GM23248 (cell line): ENCODE measurements around the gene BFSP1. TPM values are rescaled to one million over a fixed set of nuclear protein-coding genes. Genes with fewer than 3 reads are reported as not detected.

ENCODE experiments used
- DNase-seq: peaks from one replicate; pipeline ENCODE4 v3.0.0-alpha.2; 2015
- H2AFZ ChIP-seq: fragments of 200-600 bp; sonication (generic); 2 replicates; pipeline ENCODE4 v1.6.1; 2016; ENCODE audit warnings: antibody characterized with exemption
- H3F3A ChIP-seq: fragments of 200-600 bp; sonication (generic); 2 replicates; pipeline ENCODE4 v1.6.1; 2016; ENCODE audit warnings: mild to moderate bottlenecking, antibody characterized with exemption, mixed run types; ENCODE audit not compliant: insufficient read depth
- H3K27ac ChIP-seq: fragments of 200-600 bp; sonication (generic); 2 replicates; pipeline ENCODE4 v1.5.1; 2016; ENCODE audit warnings: mild to moderate bottlenecking
- H3K27me3 ChIP-seq: fragments of 200-600 bp; sonication (generic); replicated peaks from 2 replicates; pipeline ENCODE4 v1.6.1; 2016; ENCODE audit warnings: mild to moderate bottlenecking; ENCODE audit not compliant: insufficient read depth
- H3K36me3 ChIP-seq: fragments of 200-600 bp; sonication (generic); 2 replicates; pipeline ENCODE4 v1.6.1; 2016; ENCODE audit warnings: low read depth, mild to moderate bottlenecking
- H3K4me1 ChIP-seq: fragments of 200-600 bp; sonication (generic); 2 replicates; pipeline ENCODE4 v1.6.1; 2016; ENCODE audit warnings: mild to moderate bottlenecking; ENCODE audit not compliant: insufficient read depth
- H3K4me2 ChIP-seq: fragments of 200-600 bp; sonication (generic); one replicate; pipeline ENCODE4 v1.6.1; 2016; ENCODE audit warnings: mild to moderate bottlenecking; ENCODE audit not compliant: unreplicated experiment
- H3K4me3 ChIP-seq: fragments of 200-600 bp; sonication (generic); 2 replicates; pipeline ENCODE4 v1.5.1; 2016; ENCODE audit warnings: mild to moderate bottlenecking
- H3K79me2 ChIP-seq: fragments of 200-600 bp; sonication (generic); 2 replicates; pipeline ENCODE4 v1.6.1; 2016; ENCODE audit warnings: mild to moderate bottlenecking; ENCODE audit not compliant: insufficient read depth
- H3K9ac ChIP-seq: fragments of 200-600 bp; sonication (generic); 2 replicates; pipeline ENCODE4 v1.6.1; 2016; ENCODE audit warnings: mild to moderate bottlenecking
- H3K9me2 ChIP-seq: fragments of 200-600 bp; sonication (generic); 2 replicates; pipeline ENCODE4 v1.6.1; 2016; ENCODE audit warnings: mixed run types, mild to moderate bottlenecking, moderate library complexity; ENCODE audit not compliant: insufficient read depth
- H3K9me3 ChIP-seq: fragments of 200-600 bp; sonication (generic); one replicate; pipeline ENCODE4 v1.6.1; 2017; ENCODE audit warnings: low read depth
- H4K20me1 ChIP-seq: fragments of 200-600 bp; sonication (generic); 2 replicates; pipeline ENCODE4 v1.6.0; 2016; ENCODE audit not compliant: insufficient read depth
- EZH2 ChIP-seq: fragments of 200-600 bp; sonication (generic); IDR thresholded peaks from 2 replicates; pipeline ENCODE4 v1.6.1; 2018; ENCODE audit warnings: antibody characterized with exemption, mild to moderate bottlenecking; ENCODE audit not compliant: insufficient read depth, poor library complexity, severe bottlenecking
- EZH2phosphoT487 ChIP-seq: fragments of 200-600 bp; sonication (generic); IDR thresholded peaks from 2 replicates; pipeline ENCODE4 v1.6.1; 2018; ENCODE audit warnings: antibody characterized with exemption, moderate library complexity, mild to moderate bottlenecking, low read depth; ENCODE audit not compliant: insufficient read depth
- WGBS, 2 experiments: methylation state at CpG; one replicate each; pipeline ENCODE4 v1.1.6; 2015 to 2017; ENCODE audit warnings: low lambda C conversion rate in 2 of 2, low coverage in 1 of 2; ENCODE audit errors: missing lambda C conversion rate in 2 of 2; 5-methylcytosine and 5-hydroxymethylcytosine counted together
- in situ Hi-C: fragments of 300-500 bp; cut with MboI; formaldehyde crosslinking; loops from 2 replicates; pipeline ENCODE4 v1.15.0; 2020
- polyA plus RNA-seq: library from polyadenylated mRNA; unstranded; fragments of >200 nt; fragmentation: Nextera tagmentation; extraction: Ambion mirVana; gene quantifications from 2 replicates; pipeline ENCODE4 v1.2.1, GENCODE V29; 2016
- total RNA-seq: library from RNA; depleted of rRNA; stranded (reverse); fragments of >200 nt; shearing (Covaris generic); gene quantifications from 2 replicates; pipeline ENCODE4 v1.2.3, GENCODE V29; 2014

The BFSP1 gene
- total and polyA plus RNA-seq, 2 experiments from 2014 or later = 0.28 to 0.32 TPM

DNA sequence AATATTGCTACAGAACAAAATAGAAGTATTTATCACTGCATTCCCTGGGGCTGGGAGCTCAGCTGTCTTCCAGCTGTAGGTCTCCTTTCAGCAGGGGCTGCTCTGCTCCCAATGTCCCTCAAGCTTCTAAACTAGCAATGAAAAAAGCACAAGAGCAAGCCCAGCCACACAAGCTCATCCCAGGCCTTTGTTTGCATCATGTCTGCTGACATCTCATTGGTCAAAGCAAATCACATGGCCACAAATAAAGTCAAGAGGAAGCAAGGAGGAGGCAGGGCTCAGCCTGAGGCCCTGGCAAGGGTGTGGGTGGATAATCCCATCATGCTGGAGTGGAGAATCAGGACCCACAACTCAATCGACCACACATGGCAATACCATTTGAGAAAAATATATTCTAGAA is 2.2 kb upstream of the BFSP1 start:
- no peaks in the 10 kb centered on the region for H3K36me3 ChIP-seq
- H3K9me3 ChIP-seq = no peaks in the 10 kb centered on the region
- peak overlapping the region; percentile 73 for H2AFZ ChIP-seq
- DNase-seq = peak; percentile 58
- H3F3A ChIP-seq = peaks cover 10% of the 10 kb centered on the region
- H3K4me1 ChIP-seq = 0 out of 2 replicates have a peak, but pooled peaks cover 3% of the 10 kb centered on the region
- TF ChIP-seq EZH2 (no peak), EZH2phosphoT487 (no peak)
- H3K79me2 ChIP-seq = no peaks in the 10 kb centered on the region
- no peak overlapping the region for H3K4me3 ChIP-seq
- WGBS, 2 experiments = 41 to 79% methylated on average over 1 of the region's 1 CpG
- H3K27ac ChIP-seq = no peak overlapping the region
- H3K9me2 ChIP-seq = no peaks in the 10 kb centered on the region
- no peaks in the 10 kb centered on the region for H3K27me3 ChIP-seq
- no peak overlapping the region for H3K9ac ChIP-seq
- H3K4me2 ChIP-seq = no peak overlapping the region
- in situ Hi-C loops = loop anchor here (10.0 kb wide), 2 partner anchors 71 to 371 kb away; no protein-coding TSS in a partner anchor
- no peaks in the 10 kb centered on the region for H4K20me1 ChIP-seq

DNA sequence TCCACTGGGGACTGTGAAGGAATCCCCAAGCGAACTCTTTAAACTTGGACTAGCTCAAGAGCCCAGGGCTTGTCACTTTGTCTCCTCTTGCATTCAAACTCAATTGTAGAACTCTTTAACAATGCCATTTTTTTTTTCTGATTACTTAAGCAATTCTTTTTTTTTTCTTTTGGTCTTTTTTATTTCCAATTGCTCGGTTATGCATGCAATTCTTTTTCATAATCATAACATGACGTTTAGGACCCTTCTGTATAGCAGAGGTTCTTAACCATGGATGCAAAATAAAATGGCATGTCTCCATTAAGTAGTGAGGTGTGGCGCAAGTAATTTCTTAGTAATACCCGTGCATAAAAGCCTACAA is 466 bp upstream of the BFSP1 start:
- peak overlapping the region; percentile 85 for H2AFZ ChIP-seq
- H3K9me3 ChIP-seq = no peaks in the 10 kb centered on the region
- no peaks in the 10 kb centered on the region for H4K20me1 ChIP-seq
- H3K27ac ChIP-seq = no peak overlapping the region
- H3K9me2 ChIP-seq = no peaks in the 10 kb centered on the region
- H3K4me1 ChIP-seq = 0 out of 2 replicates have a peak, but pooled peaks cover 3% of the 10 kb centered on the region
- peaks cover 5% of the 10 kb centered on the region for H3F3A ChIP-seq
- no peaks in the 10 kb centered on the region for H3K36me3 ChIP-seq
- peak overlapping the region; percentile 74 for H3K4me3 ChIP-seq
- no peaks in the 10 kb centered on the region for H3K27me3 ChIP-seq
- H3K79me2 ChIP-seq = no peaks in the 10 kb centered on the region
- 53 to 63% methylated on average over 5 of the region's 5 CpGs for WGBS, 2 experiments
- peak overlapping the region; percentile 63 for H3K9ac ChIP-seq
- peak overlapping the region; percentile 59 for H3K4me2 ChIP-seq
- TF ChIP-seq EZH2phosphoT487 = no peak
- TF ChIP-seq EZH2 = no peak
- no peak for DNase-seq
- in situ Hi-C loops = loop anchor here (10.0 kb wide), 2 partner anchors 73 to 373 kb away; no protein-coding TSS in a partner anchor

DNA sequence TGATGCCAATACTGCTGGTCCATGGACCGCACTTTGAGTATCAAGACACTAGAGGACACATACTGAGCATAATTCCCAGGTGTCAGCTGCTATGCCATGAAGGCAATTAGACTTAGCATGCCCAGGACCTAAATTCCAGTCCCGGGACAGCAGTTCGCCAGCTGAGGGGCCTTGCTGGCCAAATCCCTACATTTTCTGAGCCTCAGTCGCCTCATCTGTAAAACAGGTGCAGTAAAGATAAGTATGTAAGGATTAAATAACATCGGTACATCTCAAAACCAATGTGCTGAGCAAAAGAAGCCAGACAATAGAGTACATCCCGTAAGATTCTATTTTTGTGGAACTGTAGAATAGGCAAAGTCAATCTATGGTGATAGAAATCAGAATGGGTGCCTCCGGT is 1.0 kb downstream of the BFSP1 start:
- in situ Hi-C loops = loop anchor here (10.0 kb wide), 2 partner anchors 75 to 375 kb away; no protein-coding TSS in a partner anchor
- no peak overlapping the region for H3K9ac ChIP-seq
- H3K4me2 ChIP-seq = no peak overlapping the region

DNA sequence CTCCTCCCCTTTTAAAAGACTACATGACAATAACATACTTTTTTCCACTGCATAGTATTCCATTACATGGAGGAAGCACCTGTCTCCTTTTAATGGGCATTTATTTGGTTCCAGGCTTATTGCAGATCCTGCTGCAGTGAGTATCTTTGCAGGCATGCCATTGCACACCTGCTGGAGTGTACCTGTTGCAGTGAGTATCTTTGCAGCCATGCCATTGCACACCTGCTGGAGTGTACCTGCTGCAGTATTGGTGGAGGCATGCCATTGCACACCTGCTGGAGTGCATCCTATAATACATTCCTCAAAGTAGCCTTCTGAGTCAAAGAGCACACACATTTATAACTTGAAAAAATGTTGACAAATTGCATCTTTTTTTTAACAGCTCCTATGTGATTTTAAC is 1.6 kb downstream of the BFSP1 start:
- no peak for TF ChIP-seq EZH2phosphoT487
- no peak for TF ChIP-seq EZH2
- peaks cover 5% of the 10 kb centered on the region for H3F3A ChIP-seq
- no peak overlapping the region for H3K4me3 ChIP-seq
- H3K4me1 ChIP-seq = 0 out of 2 replicates have a peak, but pooled peaks cover 3% of the 10 kb centered on the region
- no peak overlapping the region for H2AFZ ChIP-seq
- H3K27me3 ChIP-seq = no peaks in the 10 kb centered on the region; the same call in 1 of the 2 replicates
- H3K36me3 ChIP-seq = no peaks in the 10 kb centered on the region
- H3K9me3 ChIP-seq = no peaks in the 10 kb centered on the region
- no peak for DNase-seq
- in situ Hi-C loops = no loop called here
- no peak overlapping the region for H3K9ac ChIP-seq
- H3K4me2 ChIP-seq = no peak overlapping the region
- no peaks in the 10 kb centered on the region for H4K20me1 ChIP-seq
- H3K9me2 ChIP-seq = no peaks in the 10 kb centered on the region
- H3K27ac ChIP-seq = no peak overlapping the region
- no peaks in the 10 kb centered on the region for H3K79me2 ChIP-seq

More for the DNA sequence above, 1.0 kb downstream of the BFSP1 start:
- H3K9me2 ChIP-seq = no peaks in the 10 kb centered on the region
- H2AFZ ChIP-seq = no peak overlapping the region
- 96% methylated on average over 7 of the region's 7 CpGs for WGBS, 2 experiments
- H3K4me1 ChIP-seq = 0 out of 2 replicates have a peak, but pooled peaks cover 3% of the 10 kb centered on the region
- H3K79me2 ChIP-seq = no peaks in the 10 kb centered on the region
- H4K20me1 ChIP-seq = no peaks in the 10 kb centered on the region
- H3F3A ChIP-seq = peaks cover 5% of the 10 kb centered on the region
- H3K4me3 ChIP-seq = no peak overlapping the region
- no peaks in the 10 kb centered on the region for H3K27me3 ChIP-seq
- DNase-seq = no peak
- no peak overlapping the region for H3K27ac ChIP-seq
- no peak for TF ChIP-seq EZH2
- TF ChIP-seq EZH2phosphoT487 = no peak
- no peaks in the 10 kb centered on the region for H3K36me3 ChIP-seq
- no peaks in the 10 kb centered on the region for H3K9me3 ChIP-seq

DNA sequence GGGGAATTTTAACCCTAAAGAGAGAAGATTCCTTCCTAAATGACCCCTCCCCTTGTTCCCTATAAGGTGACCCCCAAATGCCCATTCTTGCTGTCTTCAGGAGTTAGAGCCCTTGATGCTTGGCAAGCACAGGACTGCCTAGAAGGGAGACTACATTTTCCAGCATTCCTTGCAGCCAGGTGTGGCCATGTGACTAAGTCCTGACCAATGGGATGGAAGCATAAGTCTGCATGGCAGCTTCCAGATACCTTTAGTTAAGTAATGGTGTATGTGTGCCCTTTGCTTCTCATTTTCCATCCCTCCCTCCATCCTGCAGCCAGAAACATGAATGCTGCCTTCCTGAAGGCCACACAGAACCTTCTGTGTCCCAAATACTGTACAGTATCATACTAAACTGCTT is 5.5 kb downstream of the BFSP1 start:
- in situ Hi-C loops = no loop called here
- no peak for DNase-seq
- TF ChIP-seq EZH2phosphoT487 (no peak), EZH2 (no peak)
- H3K4me3 ChIP-seq = no peak overlapping the region
- no peaks in the 10 kb centered on the region for H3K36me3 ChIP-seq
- H2AFZ ChIP-seq = no peak overlapping the region
- no peak overlapping the region for H3K9ac ChIP-seq
- H3K27me3 ChIP-seq = no peaks in the 10 kb centered on the region; the same call in 1 of the 2 replicates
- no peaks in the 10 kb centered on the region for H3K9me3 ChIP-seq
- no peaks in the 10 kb centered on the region for H3F3A ChIP-seq
- no peak overlapping the region for H3K27ac ChIP-seq
- H3K4me2 ChIP-seq = no peak overlapping the region
- no peaks in the 10 kb centered on the region for H3K4me1 ChIP-seq
- no peaks in the 10 kb centered on the region for H3K9me2 ChIP-seq
- no peaks in the 10 kb centered on the region for H4K20me1 ChIP-seq
- H3K79me2 ChIP-seq = no peaks in the 10 kb centered on the region
